ENCODE results near the gene ALKAL2.

Gene ALKAL2

DNA sequence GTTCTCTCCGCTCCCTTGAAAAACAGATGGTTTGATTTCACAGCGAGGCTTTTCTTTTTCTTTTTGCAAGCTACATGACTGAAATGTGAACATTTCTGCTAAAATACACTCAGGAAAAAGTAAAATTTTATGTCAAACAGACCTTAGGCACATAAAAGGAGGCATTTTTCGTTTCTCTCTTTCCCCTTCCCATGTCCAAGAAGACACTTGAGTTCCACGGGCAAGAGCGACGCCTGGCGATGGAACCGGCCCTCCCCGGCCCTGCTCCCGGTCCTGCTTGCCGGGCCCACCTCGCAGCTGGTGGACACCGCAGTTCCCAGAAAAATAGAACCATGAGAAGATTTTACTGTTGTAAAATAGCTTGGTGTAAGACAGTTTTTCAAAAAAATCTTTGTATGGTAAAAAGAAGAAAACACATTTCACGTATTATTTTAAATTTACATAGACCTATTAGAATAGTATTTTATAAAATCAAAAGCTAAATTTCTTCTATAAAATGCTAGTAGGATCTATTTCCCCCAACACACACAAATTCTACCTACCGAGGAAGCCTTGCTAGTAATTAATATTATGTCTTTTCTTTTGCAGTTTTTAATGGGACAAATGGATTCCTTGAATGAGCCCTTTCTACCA is 2.3 kb upstream of the ALKAL2 start:
- Histone ChIP-seq H3K27ac (ENCODE audit: low read depth, low read length, severe bottlenecking) (no peak overlapping the region), H3K4me3 (ENCODE audit: extremely low read depth, insufficient read depth, low read length, poor library complexity, severe bottlenecking) (peak overlapping the region; percentile 31), H3K4me1 (ENCODE audit: control insufficient read depth, insufficient read depth, low read length, poor library complexity, severe bottlenecking) (peaks cover 7% of the 10 kb centered on the region), H3K9me3 (ENCODE audit: control insufficient read depth, low read length) (no peaks in the 10 kb centered on the region), H3K36me3 (ENCODE audit: control insufficient read depth, insufficient read depth, low read length) (no peaks in the 10 kb centered on the region)
- WGBS, 2 experiments (ENCODE audit: insufficient coverage in 2 of 2), result 0% methylated on average over 10 to 11 of the region's 15 CpGs

DNA sequence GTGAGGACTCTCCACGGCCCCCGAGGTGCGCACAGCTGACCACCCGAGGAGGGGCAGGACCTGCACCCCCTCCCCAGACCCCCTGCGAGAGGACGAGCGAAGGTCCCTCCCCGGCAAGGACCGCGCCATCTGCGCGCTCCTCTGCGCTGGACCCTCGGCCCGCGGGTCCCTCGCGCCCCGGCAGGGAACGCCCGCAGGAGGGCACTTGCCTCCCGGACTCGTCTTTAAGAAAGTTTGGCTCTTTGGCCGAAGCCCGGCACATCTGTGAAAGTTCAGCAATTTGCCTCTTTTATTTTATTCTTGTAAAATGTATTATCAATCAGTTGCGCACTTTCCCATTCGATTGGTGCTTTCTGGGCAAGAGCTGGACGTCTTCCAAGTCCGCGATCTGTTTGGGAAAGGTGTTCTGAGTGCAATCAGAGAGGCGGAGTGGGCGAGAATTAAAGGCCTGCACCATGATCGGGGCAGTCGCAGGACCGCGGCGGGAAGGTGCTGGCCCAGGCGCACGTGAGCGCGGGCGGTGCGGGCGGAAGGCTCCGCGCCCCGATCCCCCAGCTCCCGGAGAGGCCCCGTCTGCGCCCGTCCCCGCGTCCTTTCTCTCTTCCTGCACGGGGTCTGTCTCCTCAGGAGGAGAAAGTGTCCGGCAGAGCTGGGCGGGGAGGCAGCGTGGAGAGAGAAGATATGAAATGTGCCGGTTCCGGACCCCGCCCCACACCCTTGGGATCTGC is 1.6 kb upstream of the ALKAL2 start:
- H3K4me3 ChIP-seq (ENCODE audit: extremely low read depth, insufficient read depth, low read length, poor library complexity, severe bottlenecking), result peak overlapping the region; percentile 31
- WGBS, 2 experiments (ENCODE audit: insufficient coverage in 2 of 2), result 0 to 2% methylated on average over 30 of the region's 60 CpGs
- H3K27ac ChIP-seq (ENCODE audit: low read depth, low read length, severe bottlenecking), result no peak overlapping the region
- no peaks in the 10 kb centered on the region for H3K36me3 ChIP-seq (ENCODE audit: control insufficient read depth, insufficient read depth, low read length)
- H3K4me1 ChIP-seq (ENCODE audit: control insufficient read depth, insufficient read depth, low read length, poor library complexity, severe bottlenecking), result peaks cover 11% of the 10 kb centered on the region
- no peaks in the 10 kb centered on the region for H3K9me3 ChIP-seq (ENCODE audit: control insufficient read depth, low read length)

DNA sequence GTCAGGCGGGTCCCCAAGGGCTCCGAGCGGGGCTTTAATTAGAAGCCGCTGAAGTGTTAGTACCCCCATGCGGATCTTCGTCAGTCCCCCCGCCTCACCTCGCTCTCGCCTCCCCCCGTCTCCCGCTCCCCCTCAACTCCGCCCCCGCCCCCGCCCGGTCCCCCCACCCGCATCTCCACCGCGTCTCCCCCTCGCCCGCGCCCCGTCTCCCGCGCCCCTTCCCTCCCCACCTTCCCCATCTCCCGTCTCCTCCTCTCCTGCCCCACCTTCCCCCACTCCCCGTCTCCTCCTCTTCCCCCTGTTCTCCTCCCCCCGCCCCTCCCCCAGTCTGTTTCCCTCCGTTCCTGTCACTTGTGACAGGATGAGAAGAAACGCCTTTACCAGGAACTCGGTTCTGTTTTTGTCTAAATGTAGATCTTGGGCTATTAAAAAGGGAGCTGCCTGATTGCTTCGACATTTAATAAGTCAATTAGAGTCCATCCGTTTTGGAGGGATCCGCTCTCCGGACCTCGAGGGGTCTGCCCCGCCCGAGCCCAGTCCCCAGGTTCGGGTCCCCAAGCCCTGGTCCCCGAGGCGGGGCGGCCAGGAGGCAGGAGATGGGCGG is 969 bp upstream of the ALKAL2 start:
- peak overlapping the region; percentile 31 for H3K4me3 ChIP-seq (ENCODE audit: extremely low read depth, insufficient read depth, low read length, poor library complexity, severe bottlenecking)
- 0 to 1% methylated on average over 8 to 11 of the region's 42 CpGs for WGBS, 2 experiments (ENCODE audit: insufficient coverage in 2 of 2)
- H3K4me1 ChIP-seq (ENCODE audit: control insufficient read depth, insufficient read depth, low read length, poor library complexity, severe bottlenecking), result peaks cover 17% of the 10 kb centered on the region
- H3K36me3 ChIP-seq (ENCODE audit: control insufficient read depth, insufficient read depth, low read length), result no peaks in the 10 kb centered on the region
- H3K9me3 ChIP-seq (ENCODE audit: control insufficient read depth, low read length), result no peaks in the 10 kb centered on the region
- no peak overlapping the region for H3K27ac ChIP-seq (ENCODE audit: low read depth, low read length, severe bottlenecking)

DNA sequence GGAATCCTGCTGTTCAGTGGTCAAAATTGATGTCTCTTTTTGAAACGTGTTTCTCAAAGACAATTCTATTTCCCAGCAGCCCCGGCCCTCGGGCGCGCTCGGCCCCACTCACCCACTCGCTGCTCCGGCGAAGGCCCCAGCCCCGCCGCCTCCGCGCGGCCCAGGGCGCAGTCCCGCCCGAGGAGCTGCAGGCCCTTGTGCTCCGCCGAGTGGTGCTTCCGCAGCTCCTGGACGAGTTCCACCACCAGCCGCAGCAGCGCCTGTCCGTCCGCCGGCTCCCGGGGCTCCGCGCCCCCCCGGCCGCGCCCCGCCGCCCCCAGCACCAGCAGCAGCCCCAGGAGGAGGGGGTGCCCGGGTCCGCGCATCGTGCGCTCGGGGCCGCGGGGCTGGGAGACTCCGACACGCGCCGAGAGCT is 413 bp downstream of the ALKAL2 start:
- peak overlapping the region; percentile 25 for H3K4me3 ChIP-seq (ENCODE audit: extremely low read depth, insufficient read depth, low read length, poor library complexity, severe bottlenecking)

DNA sequence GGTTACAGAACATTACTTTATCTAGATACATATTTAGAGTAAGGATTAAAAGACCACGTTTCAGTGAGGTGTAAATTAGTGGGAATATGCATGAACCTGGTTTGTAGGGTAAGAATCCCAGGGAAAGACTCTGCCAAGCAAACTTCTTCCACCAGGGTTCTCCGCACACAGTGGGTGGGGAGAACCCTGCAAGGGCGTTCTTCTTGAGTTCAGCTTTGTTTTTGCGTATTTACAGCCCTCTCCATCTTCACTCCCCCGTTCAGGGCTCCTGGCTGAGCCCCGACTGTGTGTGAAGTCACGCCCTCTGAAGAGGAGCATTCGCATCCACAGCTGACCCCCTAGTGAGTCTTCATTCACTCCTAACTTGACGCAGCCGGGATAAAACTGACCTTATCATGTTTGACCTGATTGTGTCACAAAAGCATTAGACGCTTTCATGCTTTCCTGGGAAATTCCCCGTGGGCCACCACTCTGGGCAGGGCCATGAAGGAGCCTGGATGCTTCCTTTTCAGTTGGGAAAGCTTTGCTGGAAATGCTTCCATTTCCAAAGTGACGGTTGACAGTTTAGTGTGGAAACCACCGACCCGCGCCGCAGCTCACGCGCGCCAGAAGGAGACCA is 1.0 kb downstream of the ALKAL2 start:
- H3K9me3 ChIP-seq (ENCODE audit: control insufficient read depth, low read length), result no peaks in the 10 kb centered on the region
- H3K36me3 ChIP-seq (ENCODE audit: control insufficient read depth, insufficient read depth, low read length), result peaks cover 9% of the 10 kb centered on the region
- H3K4me3 ChIP-seq (ENCODE audit: extremely low read depth, insufficient read depth, low read length, poor library complexity, severe bottlenecking), result peak overlapping the region; percentile 25
- H3K4me1 ChIP-seq (ENCODE audit: control insufficient read depth, insufficient read depth, low read length, poor library complexity, severe bottlenecking), result peaks cover 17% of the 10 kb centered on the region
- H3K27ac ChIP-seq (ENCODE audit: low read depth, low read length, severe bottlenecking), result no peak overlapping the region
- 8 to 11% methylated on average over 12 to 13 of the region's 20 CpGs for WGBS, 2 experiments (ENCODE audit: insufficient coverage in 2 of 2)

More for the DNA sequence above, 413 bp downstream of the ALKAL2 start:
- H3K36me3 ChIP-seq (ENCODE audit: control insufficient read depth, insufficient read depth, low read length), result peaks cover 3% of the 10 kb centered on the region
- H3K4me1 ChIP-seq (ENCODE audit: control insufficient read depth, insufficient read depth, low read length, poor library complexity, severe bottlenecking), result peaks cover 17% of the 10 kb centered on the region
- H3K9me3 ChIP-seq (ENCODE audit: control insufficient read depth, low read length), result no peaks in the 10 kb centered on the region
- WGBS, 2 experiments (ENCODE audit: insufficient coverage in 2 of 2), result 1 to 2% methylated on average over 15 to 29 of the region's 46 CpGs
- no peak overlapping the region for H3K27ac ChIP-seq (ENCODE audit: low read depth, low read length, severe bottlenecking)

DNA sequence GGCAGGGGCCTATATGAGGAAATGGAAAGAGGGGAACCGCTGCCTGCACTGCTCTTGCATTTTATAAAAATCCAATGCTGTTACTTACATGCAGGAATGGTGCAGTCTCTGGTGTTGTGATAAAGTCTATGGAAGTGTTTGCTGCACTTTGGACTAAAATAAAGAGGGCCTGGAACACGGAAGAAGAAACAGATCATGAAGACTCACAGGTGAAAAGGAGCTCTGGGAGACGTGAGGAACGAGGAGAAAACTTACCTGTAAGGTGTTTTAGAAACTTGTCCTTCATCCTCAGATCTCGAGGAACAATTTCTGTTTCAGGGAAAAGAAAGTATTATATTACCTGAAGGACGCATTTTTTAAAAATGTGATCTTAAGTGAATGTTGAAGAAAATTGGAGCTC is 1.9 kb downstream of the ALKAL2 start:
- Histone ChIP-seq H3K9me3 (ENCODE audit: control insufficient read depth, low read length) (no peaks in the 10 kb centered on the region), H3K4me1 (ENCODE audit: control insufficient read depth, insufficient read depth, low read length, poor library complexity, severe bottlenecking) (peaks cover 17% of the 10 kb centered on the region), H3K4me3 (ENCODE audit: extremely low read depth, insufficient read depth, low read length, poor library complexity, severe bottlenecking) (no peak overlapping the region), H3K27ac (ENCODE audit: low read depth, low read length, severe bottlenecking) (no peak overlapping the region), H3K36me3 (ENCODE audit: control insufficient read depth, insufficient read depth, low read length) (peaks cover 17% of the 10 kb centered on the region)
- WGBS, 2 experiments (ENCODE audit: insufficient coverage in 2 of 2), result 84 to 88% methylated on average over 4 of the region's 6 CpGs

DNA sequence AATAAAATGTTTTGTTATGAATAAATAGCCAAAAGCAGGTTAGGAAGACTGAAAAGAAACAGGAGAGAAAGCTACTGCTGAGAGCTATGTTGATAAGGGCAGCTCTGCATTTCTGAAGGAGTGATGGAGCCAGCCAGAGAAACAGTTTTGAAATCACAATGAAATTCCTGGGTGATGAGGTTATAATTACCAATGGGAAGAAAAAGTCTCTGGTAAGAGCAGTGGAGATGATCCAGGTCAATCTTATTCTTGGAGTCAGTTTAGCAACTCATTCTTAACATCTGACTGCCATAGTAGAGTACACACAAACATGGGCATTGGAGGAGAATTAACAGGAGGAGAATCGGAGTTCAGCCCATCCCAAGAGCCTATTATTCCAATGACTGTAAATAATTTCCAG is 2.4 kb downstream of the ALKAL2 start:
- peaks cover 22% of the 10 kb centered on the region for H3K36me3 ChIP-seq (ENCODE audit: control insufficient read depth, insufficient read depth, low read length)
- no peak overlapping the region for H3K4me3 ChIP-seq (ENCODE audit: extremely low read depth, insufficient read depth, low read length, poor library complexity, severe bottlenecking)
- H3K27ac ChIP-seq (ENCODE audit: low read depth, low read length, severe bottlenecking), result no peak overlapping the region
- 80% methylated on average over 1 of the region's 1 CpG for WGBS, 2 experiments (ENCODE audit: insufficient coverage in 2 of 2)
- H3K4me1 ChIP-seq (ENCODE audit: control insufficient read depth, insufficient read depth, low read length, poor library complexity, severe bottlenecking), result peaks cover 17% of the 10 kb centered on the region
- H3K9me3 ChIP-seq (ENCODE audit: control insufficient read depth, low read length), result no peaks in the 10 kb centered on the region

DNA sequence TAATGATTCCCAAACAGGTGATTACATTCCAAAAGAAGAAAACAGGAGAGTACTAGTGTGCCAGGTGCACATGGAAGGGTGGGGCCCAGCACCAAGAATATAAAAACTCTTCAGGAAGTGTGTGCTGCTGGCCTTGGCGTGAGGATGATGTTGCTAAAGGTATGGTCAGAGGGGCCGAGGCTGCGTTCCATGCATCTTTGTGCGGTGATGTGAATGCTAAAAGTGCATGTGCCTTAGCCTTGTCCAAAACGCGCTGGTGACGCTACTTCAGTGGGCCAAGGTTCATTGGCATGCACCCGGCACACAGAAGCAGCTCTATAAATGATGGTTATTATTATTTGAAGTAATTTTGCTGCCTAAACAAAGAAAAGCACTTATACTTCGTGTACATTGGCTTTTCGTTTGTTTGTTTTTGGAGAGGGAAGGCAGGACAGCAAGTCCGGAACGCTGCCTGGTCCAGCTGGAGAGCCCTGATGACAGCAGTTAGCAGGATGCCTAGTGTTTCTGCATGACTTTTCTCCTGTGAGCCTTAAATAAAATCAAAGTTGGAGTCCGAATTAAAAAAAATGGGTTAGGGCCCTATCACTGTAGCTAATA is 2.9 kb downstream of the ALKAL2 start:
- 66 to 74% methylated on average over 9 to 13 of the region's 13 CpGs for WGBS, 2 experiments (ENCODE audit: insufficient coverage in 2 of 2)
- Histone ChIP-seq H3K4me1 (ENCODE audit: control insufficient read depth, insufficient read depth, low read length, poor library complexity, severe bottlenecking) (peaks cover 17% of the 10 kb centered on the region), H3K9me3 (ENCODE audit: control insufficient read depth, low read length) (no peaks in the 10 kb centered on the region), H3K4me3 (ENCODE audit: extremely low read depth, insufficient read depth, low read length, poor library complexity, severe bottlenecking) (no peak overlapping the region), H3K27ac (ENCODE audit: low read depth, low read length, severe bottlenecking) (no peak overlapping the region), H3K36me3 (ENCODE audit: control insufficient read depth, insufficient read depth, low read length) (peaks cover 26% of the 10 kb centered on the region)

DNA sequence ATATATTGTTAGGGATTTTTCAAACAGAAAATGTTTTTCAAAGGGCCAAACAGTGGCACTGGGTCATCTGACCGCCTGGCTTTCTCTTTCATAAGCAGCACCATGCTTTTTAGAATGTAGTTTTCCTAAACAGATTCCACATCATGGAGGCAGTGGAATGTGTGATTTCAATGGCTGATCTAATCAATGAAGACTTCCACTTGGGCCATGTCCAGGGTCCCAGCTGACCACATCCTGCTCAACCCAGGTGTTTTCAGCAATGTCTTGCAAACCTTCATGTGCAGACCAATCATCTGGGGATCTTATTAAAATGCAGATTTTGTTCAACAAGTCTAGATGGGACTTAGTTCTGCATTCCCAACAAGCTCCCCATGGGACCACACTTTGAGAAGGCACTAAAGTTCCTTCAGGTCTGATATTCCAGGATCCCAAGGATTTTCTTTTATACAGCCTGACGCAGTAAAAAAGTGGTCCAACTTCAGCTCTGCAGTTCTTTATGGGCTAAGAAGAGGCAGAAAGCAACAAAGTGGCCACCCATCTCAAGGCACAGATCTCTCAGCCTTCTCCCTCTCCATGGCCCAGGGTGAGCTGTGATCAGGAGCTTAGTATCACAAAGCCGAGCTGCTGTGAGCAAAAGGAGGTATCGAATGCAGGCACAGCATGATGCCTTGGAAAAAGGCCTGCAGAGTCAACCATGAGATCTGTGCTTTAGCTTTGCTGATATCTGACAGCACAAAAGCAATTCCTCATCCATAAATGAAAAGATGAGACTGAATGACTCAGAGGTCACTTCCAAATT is 3.7 kb downstream of the ALKAL2 start:
- Histone ChIP-seq H3K27ac (ENCODE audit: low read depth, low read length, severe bottlenecking) (no peak overlapping the region), H3K36me3 (ENCODE audit: control insufficient read depth, insufficient read depth, low read length) (peaks cover 26% of the 10 kb centered on the region), H3K4me1 (ENCODE audit: control insufficient read depth, insufficient read depth, low read length, poor library complexity, severe bottlenecking) (peaks cover 17% of the 10 kb centered on the region), H3K9me3 (ENCODE audit: control insufficient read depth, low read length) (no peaks in the 10 kb centered on the region), H3K4me3 (ENCODE audit: extremely low read depth, insufficient read depth, low read length, poor library complexity, severe bottlenecking) (no peak overlapping the region)
- WGBS, 2 experiments (ENCODE audit: insufficient coverage in 2 of 2), result 67 to 69% methylated on average over 2 to 3 of the region's 4 CpGs

All from mesodermal cell (in vitro differentiated cells).